Measurements from ENCODE around the gene MAMLD1.

MAMLD1 gene

GRCh38 chrX:150507251-150507856 is 144.2 kb downstream of the MAMLD1 start:
- no peak for TF ChIP-seq ZFP3 (CRISPR knock-in tag; IDR thresholded peaks at IDR 0.05)
- TF ChIP-seq ARNTL (CRISPR knock-in tag; IDR thresholded peaks at IDR 0.05; ENCODE audit: borderline replicate concordance, low read depth), result no peak
- no peak for TF ChIP-seq ZNF70 (CRISPR knock-in tag; IDR thresholded peaks at IDR 0.05)
- TF ChIP-seq CSDC2 (CRISPR knock-in tag; IDR thresholded peaks at IDR 0.05), result no peak
- TF ChIP-seq ISL1 (CRISPR knock-in tag; IDR thresholded peaks at IDR 0.05), result no peak
- no peak for TF ChIP-seq RARB (CRISPR knock-in tag; IDR thresholded peaks at IDR 0.05)
- no peak for TF ChIP-seq SNAI2 (CRISPR knock-in tag; IDR thresholded peaks at IDR 0.05)
- TF ChIP-seq ZNF8 (CRISPR knock-in tag; IDR thresholded peaks at IDR 0.05), result no peak
- no peak for TF ChIP-seq CSRNP3 (CRISPR knock-in tag; IDR thresholded peaks at IDR 0.05)
- TF ChIP-seq ZFP30 (CRISPR knock-in tag; IDR thresholded peaks at IDR 0.05), result no peak
- no peak for TF ChIP-seq ZNF565 (CRISPR knock-in tag; conservative IDR thresholded peaks at IDR 0.05; ENCODE audit: low read depth)
- no peak for TF ChIP-seq TOX (CRISPR knock-in tag; IDR thresholded peaks at IDR 0.05; ENCODE audit: borderline replicate concordance)
- no peak for TF ChIP-seq POU6F1 (CRISPR knock-in tag; IDR thresholded peaks at IDR 0.05; ENCODE audit: borderline replicate concordance, low read depth)
- TF ChIP-seq TSHZ2 (CRISPR knock-in tag; IDR thresholded peaks at IDR 0.05), result no peak
- TF ChIP-seq PPARA (CRISPR knock-in tag; IDR thresholded peaks at IDR 0.05; ENCODE audit: borderline replicate concordance), result no peak
- no peak for TF ChIP-seq BACH2 (CRISPR knock-in tag; IDR thresholded peaks at IDR 0.05; ENCODE audit: borderline replicate concordance)
- no peak for TF ChIP-seq CREB5 (CRISPR knock-in tag; IDR thresholded peaks at IDR 0.05; ENCODE audit: low read depth)
- TF ChIP-seq ZC3H10 (CRISPR knock-in tag; IDR thresholded peaks at IDR 0.05), result no peak
- no peak for TF ChIP-seq GLIS3 (CRISPR knock-in tag; IDR thresholded peaks at IDR 0.05)
- ATAC-seq, result no peak

- TF ChIP-seq CSRNP3 (CRISPR knock-in tag; IDR thresholded peaks at IDR 0.05) (no peak), RARB (CRISPR knock-in tag; IDR thresholded peaks at IDR 0.05) (no peak), ZFP3 (CRISPR knock-in tag; IDR thresholded peaks at IDR 0.05) (no peak), ZFP30 (CRISPR knock-in tag; IDR thresholded peaks at IDR 0.05) (no peak), ZNF565 (CRISPR knock-in tag; conservative IDR thresholded peaks at IDR 0.05; ENCODE audit: low read depth) (no peak), CSDC2 (CRISPR knock-in tag; IDR thresholded peaks at IDR 0.05) (no peak), ESRRG (CRISPR knock-in tag; IDR thresholded peaks at IDR 0.05) (no peak)
- ATAC-seq, result no peak
Measured at GRCh38 chrX:150508018-150508417, 144.9 kb downstream of the MAMLD1 start.
